ENCODE results near the gene PAOX.

The PAOX gene

DNA sequence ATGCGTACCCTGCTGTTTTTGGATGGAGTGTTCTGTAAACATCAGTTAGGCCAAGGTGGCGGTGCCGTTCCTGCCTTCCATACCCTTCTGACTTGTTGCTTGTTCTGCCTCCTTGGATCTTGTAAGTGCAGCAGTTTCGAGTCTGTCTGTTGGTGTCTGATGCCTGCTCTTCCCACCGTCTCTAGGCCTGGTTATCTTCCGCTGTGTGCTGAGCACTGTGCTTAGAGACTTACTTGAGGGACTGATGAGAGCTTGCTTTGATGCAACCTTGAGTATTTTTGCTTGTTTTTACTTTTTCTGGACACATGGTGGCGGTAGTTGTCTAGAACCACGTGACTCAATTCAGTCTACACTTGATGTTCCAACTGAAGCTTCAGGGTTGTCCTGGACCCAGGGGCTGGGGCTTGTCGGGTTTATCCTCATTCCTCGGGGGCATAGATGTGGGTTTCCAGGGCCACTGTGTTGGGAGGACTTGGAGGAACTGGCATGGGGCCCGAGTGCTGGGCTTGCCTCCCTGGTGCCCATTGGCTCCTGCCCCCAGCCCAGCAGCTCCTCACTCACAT lies 59.7 kb downstream of the PAOX start:
- H3K4me3 ChIP-seq (ENCODE audit: control insufficient read depth, low read depth, low read length), result no peak overlapping the region
- TF ChIP-seq, protein P1, sequence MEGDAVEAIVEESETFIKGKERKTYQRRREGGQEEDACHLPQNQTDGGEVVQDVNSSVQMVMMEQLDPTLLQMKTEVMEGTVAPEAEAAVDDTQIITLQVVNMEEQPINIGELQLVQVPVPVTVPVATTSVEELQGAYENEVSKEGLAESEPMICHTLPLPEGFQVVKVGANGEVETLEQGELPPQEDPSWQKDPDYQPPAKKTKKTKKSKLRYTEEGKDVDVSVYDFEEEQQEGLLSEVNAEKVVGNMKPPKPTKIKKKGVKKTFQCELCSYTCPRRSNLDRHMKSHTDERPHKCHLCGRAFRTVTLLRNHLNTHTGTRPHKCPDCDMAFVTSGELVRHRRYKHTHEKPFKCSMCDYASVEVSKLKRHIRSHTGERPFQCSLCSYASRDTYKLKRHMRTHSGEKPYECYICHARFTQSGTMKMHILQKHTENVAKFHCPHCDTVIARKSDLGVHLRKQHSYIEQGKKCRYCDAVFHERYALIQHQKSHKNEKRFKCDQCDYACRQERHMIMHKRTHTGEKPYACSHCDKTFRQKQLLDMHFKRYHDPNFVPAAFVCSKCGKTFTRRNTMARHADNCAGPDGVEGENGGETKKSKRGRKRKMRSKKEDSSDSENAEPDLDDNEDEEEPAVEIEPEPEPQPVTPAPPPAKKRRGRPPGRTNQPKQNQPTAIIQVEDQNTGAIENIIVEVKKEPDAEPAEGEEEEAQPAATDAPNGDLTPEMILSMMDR (conservative IDR thresholded peaks at IDR 0.05; ENCODE audit: control insufficient read depth, insufficient read depth, low read depth, low read length), result peak; percentile 28
- peak; percentile 28 for DNase-seq (ENCODE audit: low read depth)

DNA sequence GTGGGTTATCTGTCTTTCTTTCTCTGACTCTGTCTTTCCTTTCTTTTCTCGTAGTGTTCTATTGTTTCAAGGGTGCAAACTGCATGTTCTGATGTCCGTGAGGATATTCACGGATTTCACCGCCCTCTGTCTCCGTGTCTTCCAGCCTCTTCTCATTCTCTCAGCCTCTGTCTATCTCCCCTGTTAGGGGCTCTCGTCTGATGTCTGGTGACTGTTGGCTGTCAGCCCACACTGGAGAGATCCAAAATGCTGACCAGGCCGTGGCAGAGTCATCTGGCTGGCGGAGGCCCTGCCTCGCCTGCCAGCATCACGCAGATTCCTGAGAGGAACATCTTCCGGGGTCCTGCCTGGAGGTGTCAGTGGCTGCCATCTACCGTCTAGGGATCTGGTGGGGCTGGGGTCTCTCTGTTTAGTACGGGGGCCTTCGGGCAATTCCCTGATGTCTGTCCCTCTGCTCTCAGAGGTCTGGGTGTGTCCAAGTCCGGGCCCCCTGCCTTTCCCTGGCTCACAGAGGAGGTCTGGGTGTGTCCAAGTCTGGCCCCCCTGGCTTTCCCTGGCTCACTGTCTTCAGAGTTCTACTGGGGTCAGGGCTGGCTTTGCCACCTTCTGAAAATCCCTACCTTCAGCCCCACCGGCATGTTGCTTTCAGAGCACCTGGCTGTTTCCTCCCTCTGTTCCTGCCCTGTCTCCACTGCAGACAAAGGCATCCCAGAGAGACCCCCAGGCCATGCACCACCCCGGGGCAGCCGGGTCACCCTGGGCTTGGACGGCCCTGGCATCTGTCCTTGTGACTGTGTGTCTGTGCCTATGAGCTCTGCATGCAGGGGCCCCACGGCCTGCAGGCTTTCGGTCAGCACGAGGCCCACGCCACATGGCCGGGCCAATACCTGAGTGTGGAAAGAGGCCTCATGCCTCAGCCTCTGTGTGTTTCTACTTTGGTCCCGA lies 60.7 kb downstream of the PAOX start:
- DNase-seq (ENCODE audit: low read depth), result no peak
- H3K4me3 ChIP-seq (ENCODE audit: control insufficient read depth, low read depth, low read length), result no peak overlapping the region
- TF ChIP-seq, protein P1 (conservative IDR thresholded peaks at IDR 0.05; ENCODE audit: control insufficient read depth, insufficient read depth, low read depth, low read length), result no peak

DNA sequence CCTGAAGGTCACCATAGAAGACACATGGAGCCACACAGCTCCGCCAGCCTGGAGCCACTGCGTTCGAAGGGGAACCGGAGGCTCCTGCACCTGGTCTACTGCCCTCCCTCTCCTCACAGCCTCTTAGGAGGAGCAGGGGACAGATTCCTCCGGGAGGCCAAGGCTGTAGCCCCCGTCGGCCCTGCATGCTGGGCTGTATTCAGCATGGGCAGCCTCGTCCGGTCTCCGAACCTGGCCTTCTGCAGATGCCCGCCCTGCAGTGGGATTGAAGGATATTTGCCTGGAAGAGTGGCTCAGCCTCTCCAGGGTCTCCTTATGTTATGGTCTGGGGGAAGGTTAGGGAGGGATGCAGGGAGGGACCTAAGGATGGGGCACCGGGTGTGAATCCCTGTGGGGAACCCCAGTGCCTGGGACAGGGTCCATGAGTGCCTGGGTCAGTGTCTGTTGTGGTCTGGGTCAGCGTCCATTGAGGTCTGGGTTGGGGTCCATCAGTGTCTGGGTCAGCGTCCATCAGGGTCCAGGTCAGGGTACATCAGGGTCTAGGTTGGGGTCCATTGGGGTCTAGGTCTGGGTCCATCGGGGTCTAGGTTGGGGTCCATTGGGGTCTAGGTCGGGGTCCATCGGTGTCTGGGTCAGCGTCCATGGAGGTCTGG lies 61.7 kb downstream of the PAOX start:
- TF ChIP-seq, protein P1 (conservative IDR thresholded peaks at IDR 0.05; ENCODE audit: control insufficient read depth, insufficient read depth, low read depth, low read length), result no peak
- no peak for DNase-seq (ENCODE audit: low read depth)
- no peak overlapping the region for H3K4me3 ChIP-seq (ENCODE audit: control insufficient read depth, low read depth, low read length)

Data from fibroblast of mammary gland (primary cell).